GM20000 (cell line): ENCODE data around the gene CLDN24.

Experiments
- DNase-seq: peaks from one replicate; pipeline ENCODE4 v3.0.0; 2012; ENCODE audit warnings: low spot score
- TF ChIP-seq, protein P1 (sequence below): IDR thresholded peaks from 2 replicates; pipeline ENCODE4 v1.5.1; 2012; ENCODE audit warnings: mild to moderate bottlenecking, control low read depth; ENCODE audit errors: extremely low read depth, missing control alignments

The CLDN24 gene

DNA sequence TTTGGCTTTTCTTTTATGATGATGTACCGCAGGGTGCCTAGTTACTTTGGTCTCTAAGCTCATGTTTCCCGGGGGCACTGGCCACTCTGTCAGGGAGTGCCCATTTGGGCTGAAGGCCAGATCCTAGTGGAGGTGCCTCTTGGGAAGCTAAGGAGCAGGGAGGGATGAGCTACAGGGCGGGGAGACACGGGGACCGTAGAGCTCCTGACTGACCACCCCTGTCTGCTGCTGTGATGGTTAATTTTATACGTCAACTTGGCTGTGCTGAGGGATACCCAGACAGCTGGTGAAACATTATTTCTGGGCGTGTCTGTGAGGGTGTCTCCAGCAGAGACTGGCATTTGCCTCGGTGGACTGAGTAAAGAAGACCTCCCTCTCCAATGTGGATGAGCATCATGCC is 24.9 kb upstream of the CLDN24 start:
- TF ChIP-seq, protein P1, sequence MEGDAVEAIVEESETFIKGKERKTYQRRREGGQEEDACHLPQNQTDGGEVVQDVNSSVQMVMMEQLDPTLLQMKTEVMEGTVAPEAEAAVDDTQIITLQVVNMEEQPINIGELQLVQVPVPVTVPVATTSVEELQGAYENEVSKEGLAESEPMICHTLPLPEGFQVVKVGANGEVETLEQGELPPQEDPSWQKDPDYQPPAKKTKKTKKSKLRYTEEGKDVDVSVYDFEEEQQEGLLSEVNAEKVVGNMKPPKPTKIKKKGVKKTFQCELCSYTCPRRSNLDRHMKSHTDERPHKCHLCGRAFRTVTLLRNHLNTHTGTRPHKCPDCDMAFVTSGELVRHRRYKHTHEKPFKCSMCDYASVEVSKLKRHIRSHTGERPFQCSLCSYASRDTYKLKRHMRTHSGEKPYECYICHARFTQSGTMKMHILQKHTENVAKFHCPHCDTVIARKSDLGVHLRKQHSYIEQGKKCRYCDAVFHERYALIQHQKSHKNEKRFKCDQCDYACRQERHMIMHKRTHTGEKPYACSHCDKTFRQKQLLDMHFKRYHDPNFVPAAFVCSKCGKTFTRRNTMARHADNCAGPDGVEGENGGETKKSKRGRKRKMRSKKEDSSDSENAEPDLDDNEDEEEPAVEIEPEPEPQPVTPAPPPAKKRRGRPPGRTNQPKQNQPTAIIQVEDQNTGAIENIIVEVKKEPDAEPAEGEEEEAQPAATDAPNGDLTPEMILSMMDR = no peak
- DNase-seq = no peak

DNA sequence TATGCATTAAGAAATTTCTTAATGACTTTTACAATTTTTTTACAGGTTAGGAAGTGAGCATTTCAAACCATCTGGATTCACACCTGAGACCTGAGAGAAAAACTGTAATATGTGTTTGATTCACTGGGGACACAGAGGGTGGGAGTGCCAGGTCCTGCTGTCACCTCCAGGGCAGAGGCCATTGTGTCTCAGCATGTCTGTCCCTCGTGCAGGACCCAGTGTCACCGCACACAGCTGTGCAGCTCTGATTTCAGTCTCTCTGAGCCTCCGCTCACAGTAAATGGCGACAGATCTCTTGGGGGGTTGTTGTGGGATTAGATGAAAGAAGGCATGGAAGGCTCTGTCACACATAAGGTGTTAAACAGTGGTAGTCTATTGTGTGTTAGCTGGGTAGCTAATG is 23.0 kb upstream of the CLDN24 start:
- TF ChIP-seq, protein P1 = no peak
- no peak for DNase-seq

DNA sequence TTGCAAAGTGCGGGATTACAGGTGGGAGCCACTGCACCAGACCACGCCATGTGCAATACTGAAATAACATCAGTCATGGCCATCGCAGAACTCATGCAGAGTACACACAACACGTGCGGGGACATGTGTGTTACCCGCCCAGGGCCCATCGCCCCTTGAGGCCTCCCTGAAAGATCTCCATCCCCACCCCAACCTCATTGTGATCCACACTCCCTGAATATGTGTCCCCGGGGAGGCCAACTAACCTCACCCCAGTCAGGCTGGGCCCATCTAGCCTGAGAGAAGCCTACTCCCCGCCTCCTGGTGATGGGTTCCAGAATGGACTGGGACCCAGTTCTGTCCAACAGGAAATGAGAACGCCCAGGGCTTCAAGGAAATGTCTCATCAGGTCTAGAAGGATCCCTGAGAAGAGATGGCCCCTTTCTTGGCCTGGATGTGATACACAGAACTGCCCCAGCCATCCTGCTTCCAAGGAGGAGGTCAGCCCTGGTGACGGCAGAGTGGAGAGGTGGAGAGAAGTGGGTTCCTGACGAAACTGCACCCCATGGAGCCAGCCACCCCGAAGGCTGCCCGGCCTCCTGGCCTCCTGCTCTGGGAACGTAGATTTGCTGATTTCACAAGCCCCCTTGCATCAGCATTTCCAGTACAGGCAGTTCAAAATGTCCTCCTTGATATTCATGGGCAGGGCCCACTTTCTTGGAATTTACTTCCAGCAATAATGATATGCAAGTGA is 22.5 kb upstream of the CLDN24 start:
- TF ChIP-seq, protein P1 = no peak
- DNase-seq = no peak

DNA sequence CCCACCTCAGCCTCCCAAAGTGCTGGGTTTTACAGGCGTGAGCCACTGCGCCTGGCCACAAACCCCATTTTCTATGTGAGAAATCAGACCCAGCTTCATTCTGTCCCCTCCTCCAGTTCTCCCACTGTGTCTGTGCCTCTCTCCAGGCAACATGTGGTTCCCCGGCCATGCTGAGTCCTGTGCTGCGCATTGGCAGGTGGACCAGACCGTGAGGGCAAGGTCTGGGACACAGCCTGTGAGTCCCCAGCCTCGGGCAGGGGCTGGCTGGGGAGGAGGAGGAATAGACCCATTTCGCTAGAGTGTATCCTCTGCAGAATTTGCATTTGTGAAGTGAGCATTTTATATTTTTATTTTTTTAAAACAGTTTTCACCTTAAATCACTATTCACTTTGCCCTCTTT is 21.5 kb upstream of the CLDN24 start:
- DNase-seq = no peak
- TF ChIP-seq, protein P1 = no peak

DNA sequence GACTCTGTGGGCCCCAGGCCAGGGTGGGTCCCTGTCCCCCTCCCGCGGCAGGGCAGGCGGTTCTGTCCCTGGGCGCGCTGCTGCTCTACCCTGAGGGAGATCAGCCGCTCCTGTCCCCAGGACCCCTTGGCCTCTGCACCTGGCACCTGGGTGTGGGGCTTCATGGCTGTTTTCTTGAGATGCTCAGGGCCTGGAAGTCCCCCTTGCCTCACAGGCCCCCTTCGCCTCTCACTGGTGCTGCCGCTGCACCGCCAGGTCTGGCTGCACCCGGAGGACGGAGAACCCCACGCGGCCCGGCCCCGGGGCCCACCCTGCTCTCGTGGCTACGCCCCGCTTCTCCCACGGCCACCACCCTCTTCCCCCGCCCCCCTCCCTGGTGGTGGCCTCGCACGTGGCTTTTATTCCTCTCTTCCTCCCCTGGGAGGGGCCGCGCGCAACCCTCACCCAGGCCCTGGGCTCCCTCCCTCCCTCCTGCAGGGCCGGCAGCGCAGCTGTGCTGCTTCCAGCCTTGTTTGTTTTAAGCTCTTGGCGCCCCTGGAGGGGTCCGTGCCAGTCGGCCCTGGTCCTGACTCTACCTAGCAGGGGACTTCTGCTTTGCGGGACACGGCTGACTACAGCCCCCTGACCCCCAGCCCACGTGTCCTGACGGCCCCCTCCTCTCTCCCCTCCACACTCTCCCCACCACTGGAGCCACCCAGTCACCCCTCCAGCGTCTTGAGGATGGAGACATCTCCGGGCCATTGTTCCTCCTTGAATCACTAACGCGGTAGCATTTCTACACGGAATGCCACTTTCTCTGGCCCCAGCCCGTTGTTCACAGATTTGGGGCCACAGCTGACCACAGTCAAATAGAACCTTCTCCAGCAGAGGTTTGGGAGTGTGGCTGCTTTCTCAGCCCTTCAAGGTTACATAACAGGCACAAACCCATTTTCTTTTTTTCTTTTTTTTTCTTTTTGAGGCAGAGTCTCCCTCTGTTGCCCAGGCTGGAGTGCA is 20.6 kb upstream of the CLDN24 start:
- no peak for DNase-seq
- TF ChIP-seq, protein P1 = no peak

DNA sequence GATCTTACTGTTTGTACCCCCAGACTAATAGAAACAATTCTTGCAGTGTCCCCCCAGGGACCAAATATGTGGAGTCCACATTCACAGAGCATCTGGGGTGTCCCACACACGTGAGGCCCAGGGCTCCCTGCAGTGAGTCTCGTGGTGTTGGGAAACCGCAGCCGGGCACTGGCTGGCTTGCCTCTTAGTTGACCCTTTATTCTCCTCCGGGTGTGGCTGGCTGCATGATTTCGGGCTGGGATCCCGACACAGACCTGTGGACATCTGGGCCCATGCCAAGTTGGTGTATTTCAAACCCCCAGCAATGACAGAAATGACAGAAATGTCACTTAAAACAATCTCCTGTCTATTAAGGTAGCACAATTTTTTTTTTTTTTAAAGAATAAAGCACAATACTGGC is 15.6 kb upstream of the CLDN24 start:
- DNase-seq = no peak
- TF ChIP-seq, protein P1 = no peak

DNA sequence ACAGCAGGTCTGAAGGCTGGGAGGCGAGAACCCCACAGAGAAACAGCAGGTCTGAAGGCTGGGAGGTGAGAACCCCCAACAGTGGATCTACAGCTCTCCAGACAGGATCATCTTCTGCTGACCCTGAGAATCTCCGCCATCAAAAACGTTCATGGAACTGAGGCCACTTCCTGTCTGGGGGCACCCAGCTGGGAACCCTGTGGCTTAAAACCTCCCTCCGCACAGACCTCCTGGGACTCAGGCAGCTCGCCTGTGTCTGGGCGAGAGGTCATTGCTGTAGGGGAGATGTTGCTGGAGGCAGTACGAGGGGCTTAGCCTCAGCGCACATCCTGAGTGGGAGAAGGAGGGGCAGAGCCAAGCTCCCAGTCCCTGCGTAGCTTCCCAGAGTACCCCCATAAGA is 15.1 kb upstream of the CLDN24 start:
- DNase-seq = no peak
- TF ChIP-seq, protein P1 = no peak
